Mammary microvascular endothelial cell (primary cell): Measurements from ENCODE around the gene KIAA1958. TPM values are rescaled to one million over a fixed set of nuclear protein-coding genes. Genes with fewer than 3 reads are reported as not detected.

Experiments used
- total RNA-seq: library from RNA; depleted of rRNA; stranded (reverse); fragments of >200 nt; gene quantifications from 2 replicates; pipeline ENCODE4 v1.2.3, GENCODE V29; 2015

Gene KIAA1958, protein sequence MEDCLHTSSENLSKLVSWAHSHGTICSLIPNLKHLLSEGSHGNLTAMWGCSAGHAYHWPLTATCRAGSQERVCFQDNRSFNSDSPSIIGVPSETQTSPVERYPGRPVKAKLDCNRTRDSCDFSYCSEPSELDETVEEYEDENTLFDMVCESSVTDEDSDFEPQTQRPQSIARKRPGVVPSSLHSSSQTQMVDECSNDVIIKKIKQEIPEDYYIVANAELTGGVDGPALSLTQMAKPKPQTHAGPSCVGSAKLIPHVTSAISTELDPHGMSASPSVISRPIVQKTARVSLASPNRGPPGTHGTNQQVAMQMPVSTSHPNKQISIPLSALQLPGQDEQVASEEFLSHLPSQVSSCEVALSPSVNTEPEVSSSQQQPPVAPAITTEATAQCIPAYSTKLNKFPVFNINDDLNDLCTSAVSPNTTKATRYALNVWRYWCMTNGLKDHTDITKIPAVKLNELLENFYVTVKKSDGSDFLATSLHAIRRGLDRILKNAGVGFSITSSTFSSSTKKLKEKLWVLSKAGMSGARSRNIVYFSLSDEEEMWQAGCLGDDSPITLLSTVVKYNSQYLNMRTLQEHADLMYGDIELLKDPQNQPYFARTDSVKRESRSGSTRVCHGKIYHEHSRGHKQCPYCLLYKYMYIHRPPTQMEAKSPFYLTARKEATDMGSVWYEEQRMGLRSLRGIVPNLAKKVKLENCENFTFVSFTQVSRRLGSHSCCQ
- total RNA-seq, result 0.07 and 0.25 TPM in 2 replicates

DNA sequence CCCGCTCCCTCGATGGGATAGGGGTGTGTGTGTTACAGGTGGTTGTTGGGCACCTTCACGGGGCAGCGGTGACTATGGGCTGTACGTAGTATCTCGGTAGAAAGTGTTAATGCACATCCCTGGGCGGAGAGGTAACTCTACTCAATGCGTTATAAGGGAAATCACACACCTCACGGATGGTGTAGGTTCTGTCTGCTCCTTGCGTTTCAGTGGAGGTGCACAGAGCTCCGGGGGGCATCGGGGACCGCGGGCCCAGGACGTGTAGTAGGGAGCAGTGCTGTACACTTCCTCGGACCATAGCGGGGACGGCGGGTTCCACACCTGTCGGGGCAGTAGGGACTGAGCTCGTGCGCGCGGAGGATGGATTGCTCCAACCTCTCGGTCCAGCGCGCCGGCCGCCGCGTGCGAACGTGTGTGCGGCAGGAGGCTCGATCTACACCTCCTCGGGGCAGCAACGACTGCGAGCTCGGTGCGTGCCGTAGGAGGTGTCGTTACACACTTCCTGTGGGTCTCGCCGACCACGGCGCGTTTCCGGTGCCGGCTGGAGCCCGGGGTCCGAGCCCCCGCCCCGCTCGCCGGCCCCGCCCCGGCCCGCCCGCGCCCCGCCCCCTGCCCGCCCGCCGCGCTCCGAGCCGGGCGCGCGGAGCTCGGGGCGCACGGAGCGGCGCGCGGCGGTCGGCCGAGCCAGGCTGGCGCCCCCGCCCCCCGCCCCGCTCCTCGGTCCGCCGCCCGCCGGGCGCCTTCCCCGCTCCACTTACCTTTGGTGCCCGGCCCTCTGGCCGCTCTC, at the start of gene KIAA1958:
Gene KIAA1958, plus strand, starts transcription at position 607 of the 787 bp plus-strand sequence. CDS start 87,254 bp downstream, outside the sequence.

DNA sequence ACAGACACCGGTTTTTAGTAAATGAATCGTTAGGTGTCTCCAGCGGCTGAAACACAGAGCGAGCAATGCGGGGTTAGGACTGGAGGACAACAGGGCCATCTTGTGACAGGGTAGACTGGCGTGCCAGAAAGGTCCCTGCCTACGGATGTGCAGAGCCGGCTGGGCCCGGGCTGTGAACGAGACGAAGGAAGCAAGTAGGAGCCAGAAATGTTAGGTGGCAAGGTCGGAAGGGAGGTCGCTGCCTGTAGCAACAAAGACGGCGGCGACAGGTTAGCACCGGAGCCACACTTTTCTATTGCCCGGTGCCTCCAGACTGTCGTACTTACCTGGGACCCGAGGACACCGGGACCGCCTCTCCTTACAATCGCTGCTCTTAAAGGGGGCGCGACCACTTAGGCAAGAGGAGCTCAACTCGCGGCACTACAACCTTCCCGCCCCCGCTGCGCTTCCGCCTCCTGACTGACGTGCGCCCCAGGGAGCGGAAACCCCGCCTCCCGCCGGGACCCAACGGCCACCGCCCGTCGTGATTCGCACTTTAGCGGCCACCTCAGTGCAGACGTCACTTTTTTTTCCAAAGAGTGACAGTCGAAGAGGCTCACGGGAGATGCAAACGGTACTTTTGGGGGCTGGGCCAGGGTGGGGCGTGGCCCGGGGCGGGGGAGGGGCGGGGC, 231.2 kb downstream of the KIAA1958 start, which contains the start of gene INIP:
Gene INIP, minus strand, starts transcription at position 457 of the 671 bp plus-strand sequence. CDS start 1,632 bp downstream, outside the sequence.

Other genes starting within 250 kb of the KIAA1958 start
- gene PTBP3, start 153.2 kb upstream of the KIAA1958 start, total RNA-seq, result 44.0 and 46.3 TPM in 2 replicates
- 10.0 and 15.4 TPM in 2 replicates for gene HSDL2, start 106.7 kb upstream of the KIAA1958 start, total RNA-seq
- 17.4 and 18.3 TPM in 2 replicates for gene INIP, start 231.3 kb downstream of the KIAA1958 start, total RNA-seq